A673 (cell line): ENCODE measurements around the gene HSPG2. TPM values are rescaled to one million over a fixed set of nuclear protein-coding genes. Genes with fewer than 3 reads are reported as not detected.

ENCODE experiments used
- BruUV-seq: library from RNA; stranded (reverse); fragments of 400-500 nt; replicated peaks from 2 replicates; lab custom pipeline; 2021; lab: Mats Ljungman, UMichigan
- CTCF ChIA-PET: fragments of 300-600 bp; sonication (Branson Sonifier 250); formaldehyde crosslinking; loops from one replicate; lab custom pipeline; 2022; ENCODE audit warnings: antibody characterized with exemption; lab: Charles Lee
- POLR2A ChIA-PET: fragments of 300-600 bp; sonication (Branson Sonifier 250); formaldehyde crosslinking; loops from one replicate; lab custom pipeline; 2022; ENCODE audit warnings: antibody characterized with exemption; ENCODE audit not compliant: low non-redundant PET; lab: Charles Lee
- DNase-seq: peaks from one replicate; pipeline ENCODE4 v3.0.0-alpha.2; 2015; ENCODE audit warnings: low spot score
- H3K27ac ChIP-seq: fragments of 200-600 bp; sonication (generic); 2 replicates; pipeline ENCODE4 v1.5.1; 2016; ENCODE audit warnings: mixed run types, low read depth, mild to moderate bottlenecking, mixed read lengths, antibody characterized with exemption, low read length; ENCODE audit not compliant: poor library complexity, severe bottlenecking
- H3K27me3 ChIP-seq: fragments of 200-600 bp; sonication (generic); replicated peaks from 2 replicates; pipeline ENCODE4 v1.6.1; 2017; ENCODE audit warnings: mixed run types, low read depth, mild to moderate bottlenecking, mixed read lengths, antibody characterized with exemption, low read length; ENCODE audit not compliant: insufficient read depth, poor library complexity
- H3K36me3 ChIP-seq: fragments of 200-600 bp; sonication (generic); 2 replicates; pipeline ENCODE4 v1.6.1; 2016; ENCODE audit warnings: mixed run types, mild to moderate bottlenecking, mixed read lengths, antibody characterized with exemption, low read length; ENCODE audit not compliant: insufficient read depth, poor library complexity, severe bottlenecking
- H3K4me1 ChIP-seq: fragments of 200-600 bp; sonication (generic); 2 replicates; pipeline ENCODE4 v1.6.1; 2017; ENCODE audit warnings: mixed run types, mild to moderate bottlenecking, mixed read lengths, antibody characterized with exemption, low read length; ENCODE audit not compliant: insufficient read depth, poor library complexity, severe bottlenecking
- H3K4me3 ChIP-seq: fragments of 200-600 bp; sonication (generic); 2 replicates; pipeline ENCODE4 v1.5.1; 2016; ENCODE audit warnings: low read depth, mixed run types, mild to moderate bottlenecking, mixed read lengths, low read length; ENCODE audit not compliant: poor library complexity, severe bottlenecking
- H3K9me3 ChIP-seq: fragments of 200-600 bp; sonication (generic); 2 replicates; pipeline ENCODE4 v1.6.1; 2016; ENCODE audit warnings: mixed run types, low read depth, mild to moderate bottlenecking, mixed read lengths, antibody characterized with exemption, low read length; ENCODE audit not compliant: poor library complexity, severe bottlenecking
- CTCF ChIP-seq: fragments of 300-800, 200-600 bp; sonication (generic); conservative IDR thresholded peaks from 2 replicates; pipeline ENCODE4 v1.5.1; 2017; ENCODE audit warnings: low read depth, mild to moderate bottlenecking, antibody characterized with exemption, low read length, moderate library complexity, mixed read lengths
- EZH2 ChIP-seq: fragments of 200-600 bp; sonication (generic); IDR thresholded peaks from 2 replicates; pipeline ENCODE4 v1.6.1; 2017; ENCODE audit warnings: borderline replicate concordance, low read depth, mild to moderate bottlenecking, mixed read lengths, antibody characterized with exemption, low read length; ENCODE audit not compliant: poor library complexity, severe bottlenecking
- intact Hi-C: fragments of 100-400 bp; cut with micrococcal nuclease; formaldehyde crosslinking; loops from one replicate; pipeline ENCODE4 v1.10.0; 2022; ENCODE audit not compliant: unreplicated experiment
- total RNA-seq: library from RNA; stranded (reverse); gene quantifications from 2 replicates; pipeline ENCODE4 v1.2.3, GENCODE V29; 2021

HSPG2 gene
- total RNA-seq, 1 experiment from 2014 or later = 10.4 TPM

- CTCF ChIA-PET = no interaction called here
- intact Hi-C loops = no loop called here
These were observed 142.0 kb downstream of the HSPG2 start for GRCh38 chr1:21795075-21795474.

GRCh38 chr1:21794656-21795055 lies 142.5 kb downstream of the HSPG2 start:
- ChIA-PET CTCF (no interaction called here), POLR2A (interaction anchor here (0.6 kb wide), 1 partner anchor 14 kb away, joined by 3 read pairs; no protein-coding TSS in a partner anchor)
- intact Hi-C loops = no loop called here
- H3K27me3 ChIP-seq = no peaks in the 10 kb centered on the region
- no peak for TF ChIP-seq EZH2
- no peak for TF ChIP-seq CTCF
- DNase-seq = no peak
- no peak overlapping the region for H3K27ac ChIP-seq
- no peaks in the 10 kb centered on the region for H3K4me1 ChIP-seq
- no TSS peak for BruUV-seq
- H3K9me3 ChIP-seq = no peaks in the 10 kb centered on the region
- no peaks in the 10 kb centered on the region for H3K36me3 ChIP-seq
- no peak overlapping the region for H3K4me3 ChIP-seq

More at GRCh38 chr1:21795075-21795474, 142.0 kb downstream of the HSPG2 start:
- no peak overlapping the region for H3K4me3 ChIP-seq
- no peaks in the 10 kb centered on the region for H3K27me3 ChIP-seq
- no peaks in the 10 kb centered on the region for H3K4me1 ChIP-seq
- BruUV-seq = no TSS peak
- DNase-seq = no peak
- no peaks in the 10 kb centered on the region for H3K36me3 ChIP-seq
- no peak overlapping the region for H3K27ac ChIP-seq
- TF ChIP-seq CTCF (no peak), EZH2 (no peak)
- H3K9me3 ChIP-seq = no peaks in the 10 kb centered on the region
- POLR2A ChIA-PET = interaction anchor here (0.6 kb wide), 1 partner anchor 13 kb away, joined by 3 read pairs; no protein-coding TSS in a partner anchor

DNA sequence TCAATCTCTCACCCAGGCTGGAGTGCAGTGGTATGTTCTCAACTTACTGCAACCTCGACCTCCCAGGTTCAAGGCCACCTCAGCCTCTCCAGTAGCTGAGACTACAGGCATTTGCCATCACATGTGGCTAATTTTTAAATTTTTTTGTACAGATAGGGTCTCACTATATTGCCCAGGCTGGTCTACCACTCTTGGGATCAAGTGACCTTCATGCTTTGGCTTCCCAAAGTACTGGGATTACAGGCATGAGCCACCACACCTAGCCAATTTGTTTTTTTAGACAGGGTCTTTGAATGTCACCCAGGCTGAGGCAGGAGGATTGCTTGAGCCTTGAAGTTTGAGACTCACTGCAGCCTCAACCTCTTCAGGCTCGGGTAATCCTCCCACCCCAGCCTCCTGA lies 144.0 kb downstream of the HSPG2 start:
- Histone ChIP-seq H3K4me1 (no peaks in the 10 kb centered on the region), H3K27me3 (no peaks in the 10 kb centered on the region), H3K36me3 (no peaks in the 10 kb centered on the region), H3K9me3 (no peaks in the 10 kb centered on the region), H3K27ac (no peak overlapping the region), H3K4me3 (no peak overlapping the region)
- no peak for DNase-seq
- intact Hi-C loops = no loop called here
- POLR2A ChIA-PET = no interaction called here
- CTCF ChIA-PET = no interaction called here
- BruUV-seq = no TSS peak
- TF ChIP-seq EZH2 (no peak), CTCF (no peak)
